HCT116 (cell line): Measurements from ENCODE around the gene ENPP6.

Experiments
- CBX3 ChIP-seq: IDR thresholded peaks from 2 replicates; pipeline ENCODE4 v1.6.1; 2012; ENCODE audit warnings: low read depth
- CEBPB ChIP-seq: IDR thresholded peaks from 2 replicates; pipeline ENCODE4 v1.6.1; 2012; ENCODE audit warnings: low read depth
- EZH2 ChIP-seq: fragments of 200-600 bp; sonication (generic); IDR thresholded peaks from 2 replicates; pipeline ENCODE4 v1.6.1; 2017; ENCODE audit warnings: antibody characterized with exemption, mixed run types
- POLR2A ChIP-seq: IDR thresholded peaks from 2 replicates; pipeline ENCODE4 v1.7.0; 2011; ENCODE audit warnings: borderline replicate concordance; ENCODE audit not compliant: insufficient read depth, insufficient read length; ENCODE audit errors: extremely low read depth
- POLR2AphosphoS5 ChIP-seq: IDR thresholded peaks from 2 replicates; pipeline ENCODE4 v1.6.1; 2011; ENCODE audit warnings: mild to moderate bottlenecking, low read depth, low read length, moderate library complexity
- RAD21 ChIP-seq: IDR thresholded peaks from 2 replicates; pipeline ENCODE4 v1.6.1; 2012; ENCODE audit warnings: low read depth, mild to moderate bottlenecking
- SIN3A ChIP-seq: IDR thresholded peaks from 2 replicates; pipeline ENCODE4 v1.6.1; 2012; ENCODE audit warnings: low read depth
- TF ChIP-seq, protein P1 (sequence below), 3 experiments: fragments of 200-600 bp in 1 of 3; sonication (generic) in 1 of 3; IDR thresholded peaks in 2 of 3; conservative IDR thresholded peaks in 1 of 3; 2 replicates each; pipeline ENCODE4 v1.5.1; 2012 to 2017; ENCODE audit warnings: low read depth in 2 of 3, low read length in 2 of 3, antibody characterized with exemption in 1 of 3, borderline replicate concordance in 1 of 3, control low read depth in 1 of 3, mild to moderate bottlenecking in 1 of 3, mixed read lengths in 1 of 3, mixed run types in 1 of 3, moderate library complexity in 1 of 3; ENCODE audit not compliant: insufficient read depth in 1 of 3
- TF ChIP-seq, protein P2 (sequence below): IDR thresholded peaks from 2 replicates; pipeline ENCODE4 v1.6.1; 2012
- TF ChIP-seq, protein P3 (sequence below): IDR thresholded peaks from 2 replicates; pipeline ENCODE4 v1.6.1; 2012; ENCODE audit warnings: low read depth

DNA sequence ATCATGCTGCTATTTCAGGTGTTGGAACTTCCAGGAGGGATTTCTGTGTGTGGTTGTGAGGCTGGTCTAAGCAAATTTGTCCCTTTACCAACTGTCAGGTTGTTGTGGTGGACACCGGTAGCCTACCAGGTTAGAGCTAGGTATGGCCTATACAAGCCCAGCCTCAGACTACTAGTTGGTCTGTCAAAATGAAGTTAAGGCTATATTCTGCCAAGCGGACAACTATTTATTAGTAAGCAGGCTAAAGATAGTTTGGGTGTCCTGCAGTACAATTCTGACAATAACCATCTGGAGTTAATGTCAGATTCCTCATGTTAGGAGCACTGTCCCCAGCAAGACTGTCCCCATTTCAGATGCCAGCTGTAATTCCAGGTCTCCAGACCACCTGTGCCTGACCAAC is 13.9 kb upstream of the ENPP6 start:
- TF ChIP-seq CBX3 (no peak), CEBPB (no peak), EZH2 (no peak), POLR2A (no peak), POLR2AphosphoS5 (no peak), RAD21 (no peak), SIN3A (no peak)
- TF ChIP-seq, protein P1, sequence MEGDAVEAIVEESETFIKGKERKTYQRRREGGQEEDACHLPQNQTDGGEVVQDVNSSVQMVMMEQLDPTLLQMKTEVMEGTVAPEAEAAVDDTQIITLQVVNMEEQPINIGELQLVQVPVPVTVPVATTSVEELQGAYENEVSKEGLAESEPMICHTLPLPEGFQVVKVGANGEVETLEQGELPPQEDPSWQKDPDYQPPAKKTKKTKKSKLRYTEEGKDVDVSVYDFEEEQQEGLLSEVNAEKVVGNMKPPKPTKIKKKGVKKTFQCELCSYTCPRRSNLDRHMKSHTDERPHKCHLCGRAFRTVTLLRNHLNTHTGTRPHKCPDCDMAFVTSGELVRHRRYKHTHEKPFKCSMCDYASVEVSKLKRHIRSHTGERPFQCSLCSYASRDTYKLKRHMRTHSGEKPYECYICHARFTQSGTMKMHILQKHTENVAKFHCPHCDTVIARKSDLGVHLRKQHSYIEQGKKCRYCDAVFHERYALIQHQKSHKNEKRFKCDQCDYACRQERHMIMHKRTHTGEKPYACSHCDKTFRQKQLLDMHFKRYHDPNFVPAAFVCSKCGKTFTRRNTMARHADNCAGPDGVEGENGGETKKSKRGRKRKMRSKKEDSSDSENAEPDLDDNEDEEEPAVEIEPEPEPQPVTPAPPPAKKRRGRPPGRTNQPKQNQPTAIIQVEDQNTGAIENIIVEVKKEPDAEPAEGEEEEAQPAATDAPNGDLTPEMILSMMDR (IDR thresholded peaks at IDR 0.05 in 2 of 3, conservative IDR thresholded peaks at IDR 0.05 in 1 of 3; ENCODE audit: borderline replicate concordance in 1 of 3, insufficient read depth in 1 of 3, low read depth in 2 of 3, low read length in 2 of 3): no peak
- TF ChIP-seq, protein P2, sequence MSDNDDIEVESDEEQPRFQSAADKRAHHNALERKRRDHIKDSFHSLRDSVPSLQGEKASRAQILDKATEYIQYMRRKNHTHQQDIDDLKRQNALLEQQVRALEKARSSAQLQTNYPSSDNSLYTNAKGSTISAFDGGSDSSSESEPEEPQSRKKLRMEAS: no peak
- TF ChIP-seq, protein P3, sequence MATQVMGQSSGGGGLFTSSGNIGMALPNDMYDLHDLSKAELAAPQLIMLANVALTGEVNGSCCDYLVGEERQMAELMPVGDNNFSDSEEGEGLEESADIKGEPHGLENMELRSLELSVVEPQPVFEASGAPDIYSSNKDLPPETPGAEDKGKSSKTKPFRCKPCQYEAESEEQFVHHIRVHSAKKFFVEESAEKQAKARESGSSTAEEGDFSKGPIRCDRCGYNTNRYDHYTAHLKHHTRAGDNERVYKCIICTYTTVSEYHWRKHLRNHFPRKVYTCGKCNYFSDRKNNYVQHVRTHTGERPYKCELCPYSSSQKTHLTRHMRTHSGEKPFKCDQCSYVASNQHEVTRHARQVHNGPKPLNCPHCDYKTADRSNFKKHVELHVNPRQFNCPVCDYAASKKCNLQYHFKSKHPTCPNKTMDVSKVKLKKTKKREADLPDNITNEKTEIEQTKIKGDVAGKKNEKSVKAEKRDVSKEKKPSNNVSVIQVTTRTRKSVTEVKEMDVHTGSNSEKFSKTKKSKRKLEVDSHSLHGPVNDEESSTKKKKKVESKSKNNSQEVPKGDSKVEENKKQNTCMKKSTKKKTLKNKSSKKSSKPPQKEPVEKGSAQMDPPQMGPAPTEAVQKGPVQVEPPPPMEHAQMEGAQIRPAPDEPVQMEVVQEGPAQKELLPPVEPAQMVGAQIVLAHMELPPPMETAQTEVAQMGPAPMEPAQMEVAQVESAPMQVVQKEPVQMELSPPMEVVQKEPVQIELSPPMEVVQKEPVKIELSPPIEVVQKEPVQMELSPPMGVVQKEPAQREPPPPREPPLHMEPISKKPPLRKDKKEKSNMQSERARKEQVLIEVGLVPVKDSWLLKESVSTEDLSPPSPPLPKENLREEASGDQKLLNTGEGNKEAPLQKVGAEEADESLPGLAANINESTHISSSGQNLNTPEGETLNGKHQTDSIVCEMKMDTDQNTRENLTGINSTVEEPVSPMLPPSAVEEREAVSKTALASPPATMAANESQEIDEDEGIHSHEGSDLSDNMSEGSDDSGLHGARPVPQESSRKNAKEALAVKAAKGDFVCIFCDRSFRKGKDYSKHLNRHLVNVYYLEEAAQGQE: no peak
